Measurements from ENCODE around the gene USP5.

Gene USP5

GRCh38 chr12:6840330-6840729 lies 11.6 kb upstream of the USP5 start:
- no peak for DNase-seq (ENCODE audit: low read depth)

- DNase-seq (ENCODE audit: low read depth), result no peak
These were observed 11.0 kb upstream of the USP5 start, which contains the start of gene GNB3 for GRCh38 chr12:6840761-6841515. TSS of gene GNB3 (plus strand) at chr12:6840925. CDS start at chr12:6841288, 363 bp downstream.

- DNase-seq (ENCODE audit: low read depth), result no peak
These were observed 9.9 kb upstream of the USP5 start for GRCh38 chr12:6842075-6842474.

GRCh38 chr12:6843118-6843902 lies 8.6 kb upstream of the USP5 start:
- no peak for DNase-seq (ENCODE audit: low read depth)

GRCh38 chr12:6845395-6845794 lies 6.6 kb upstream of the USP5 start:
- no peak for DNase-seq (ENCODE audit: low read depth)

- DNase-seq (ENCODE audit: low read depth), result no peak
These were observed 5.6 kb upstream of the USP5 start for GRCh38 chr12:6846316-6846869.

- DNase-seq (ENCODE audit: low read depth), result no peak
These were observed 4.3 kb upstream of the USP5 start for GRCh38 chr12:6847676-6848075.

- DNase-seq (ENCODE audit: low read depth), result no peak
These were observed 2.5 kb upstream of the USP5 start for GRCh38 chr12:6849427-6849826.

- no peak for DNase-seq (ENCODE audit: low read depth)
These were observed 1.9 kb upstream of the USP5 start for GRCh38 chr12:6849976-6850560.

- DNase-seq (ENCODE audit: low read depth), result peak; percentile 81
These were observed 1.2 kb upstream of the USP5 start for GRCh38 chr12:6850796-6851152.

- peak; percentile 99 for DNase-seq (ENCODE audit: low read depth)
These were observed 613 bp upstream of the USP5 start, which contains the start of gene CDCA3 for GRCh38 chr12:6851153-6851920. TSS of gene CDCA3 (minus strand) at chr12:6851286. CDS start at chr12:6850952, 334 bp downstream.

- DNase-seq (ENCODE audit: low read depth), result peak; percentile 85
These were observed 853 bp downstream of the USP5 start for GRCh38 chr12:6852651-6853354.

GRCh38 chr12:6853626-6854025 lies 1.7 kb downstream of the USP5 start:
- peak; percentile 32 for DNase-seq (ENCODE audit: low read depth)

GRCh38 chr12:6854036-6854435 lies 2.1 kb downstream of the USP5 start:
- peak; percentile 57 for DNase-seq (ENCODE audit: low read depth)

GRCh38 chr12:6855322-6855721 lies 3.4 kb downstream of the USP5 start:
- DNase-seq (ENCODE audit: low read depth), result no peak

- no peak for DNase-seq (ENCODE audit: low read depth)
These were observed 6.8 kb downstream of the USP5 start for GRCh38 chr12:6858799-6859198.

GRCh38 chr12:6860116-6860515 lies 8.2 kb downstream of the USP5 start:
- DNase-seq (ENCODE audit: low read depth), result no peak

GRCh38 chr12:6860942-6861341 lies 9.0 kb downstream of the USP5 start:
- DNase-seq (ENCODE audit: low read depth), result no peak

- DNase-seq (ENCODE audit: low read depth), result no peak
These were observed 9.4 kb downstream of the USP5 start for GRCh38 chr12:6861391-6861790.

- DNase-seq (ENCODE audit: low read depth), result no peak
These were observed 11.1 kb downstream of the USP5 start for GRCh38 chr12:6863033-6863432.

Measured in amniotic epithelial cell (primary cell).